OCI-LY7 (cell line): ENCODE results near the gene ARFGEF2.

Experiments
- CTCF ChIP-seq: fragments of 200-600 bp; sonication (generic); conservative IDR thresholded peaks from 2 replicates; pipeline ENCODE4 v1.5.1; 2014; ENCODE audit warnings: mild to moderate bottlenecking, antibody characterized with exemption, low read length, moderate library complexity, mixed read lengths
- EZH2phosphoT487 ChIP-seq: fragments of 200-600 bp; sonication (generic); IDR thresholded peaks from 2 replicates; pipeline ENCODE4 v1.6.1; 2018; ENCODE audit warnings: low read depth, borderline replicate concordance, mild to moderate bottlenecking, mixed run types, antibody characterized with exemption, low read length, moderate library complexity, mixed read lengths

- TF ChIP-seq CTCF (no peak), EZH2phosphoT487 (no peak)
Measured at GRCh38 chr20:48953653-48954052, 32.1 kb downstream of the ARFGEF2 start.
